Measurements from ENCODE around the gene DACT2.

DACT2 gene

GRCh38 chr6:168256940-168257339 lies 62.6 kb downstream of the DACT2 start:
- Histone ChIP-seq H3K4me3 (ENCODE audit: low read depth, low read length) (no peak overlapping the region), H3K9me3 (ENCODE audit: control insufficient read depth, insufficient read depth, low read length) (no peaks in the 10 kb centered on the region), H3K9ac (ENCODE audit: low read depth, low read length) (no peak overlapping the region), H3K4me1 (ENCODE audit: control insufficient read depth, insufficient read depth, low read length) (no peaks in the 10 kb centered on the region), H3K27ac (ENCODE audit: low read depth, low read length) (no peak overlapping the region), H3K36me3 (ENCODE audit: control insufficient read depth, insufficient read depth, low read length) (no peaks in the 10 kb centered on the region), H3K27me3 (ENCODE audit: control insufficient read depth, insufficient read depth, low read length) (no peaks in the 10 kb centered on the region)

Data from HUES48 (cell line).